A549 (cell line): Measurements from ENCODE around the gene TNS3. TPM values are rescaled to one million over a fixed set of nuclear protein-coding genes. Genes with fewer than 3 reads are reported as not detected.

Experiments used
- ATAC-seq, 2 experiments: fragments of 200-7000 bp in 1 of 2; fragments of >200 bp in 1 of 2; cut with Nextera tagmentation in 1 of 2; cut with Tn5 transposase in 1 of 2; 3 replicates each; pipeline versions ENCODE4 v1.8.0 to v1.9.1; 2018 to 2020; ENCODE audit warnings: mild to moderate bottlenecking in 1 of 2, moderate library complexity in 1 of 2
- CTCF ChIA-PET: fragments of 300-600 bp; sonication (Branson Sonifier 250); formaldehyde crosslinking; extraction: SDS; loops from one replicate; lab custom pipeline; 2021; ENCODE audit warnings: antibody characterized with exemption, inconsistent platforms; lab: Yijun Ruan, JAX
- POLR2A ChIA-PET: fragments of 350-600 bp; formaldehyde crosslinking; extraction: SDS; loops from one replicate; lab custom pipeline; 2021; ENCODE audit warnings: antibody characterized with exemption, inconsistent platforms; lab: Yijun Ruan, JAX
- DNase-seq, 2 experiments: peaks; one replicate each; pipeline versions ENCODE4 v3.0.0 to v3.0.0-alpha.2; 2011 to 2016; ENCODE audit warnings: low read depth in 1 of 2, low spot score in 1 of 2
- FAIRE-seq: peaks from 2 replicates; lab custom pipeline; 2011; peaks lifted over from hg19 to GRCh38; lab: Jason Lieb, UNC
- H3K27ac ChIP-seq, 2 experiments: fragments of >200 bp; sonication (Bioruptor Twin); formaldehyde crosslinking; 3 replicates each; pipeline ENCODE4 v1.5.1; 2016 to 2017
- H3K4me1 ChIP-seq: fragments of >200 bp; sonication (Bioruptor Twin); formaldehyde crosslinking; 3 replicates; pipeline ENCODE4 v1.6.1; 2016
- H3K4me2 ChIP-seq: fragments of >200 bp; sonication (Bioruptor Twin); formaldehyde crosslinking; 3 replicates; pipeline ENCODE4 v1.6.1; 2016
- H3K4me3 ChIP-seq: fragments of >200 bp; sonication (Bioruptor Twin); formaldehyde crosslinking; 3 replicates; pipeline ENCODE4 v1.5.1; 2016
- H3K9me3 ChIP-seq: fragments of >200 bp; sonication (Bioruptor Twin); formaldehyde crosslinking; 3 replicates; pipeline ENCODE4 v1.6.1; 2016
- BCL3 ChIP-seq: fragments of >200 bp; sonication (Bioruptor Twin); formaldehyde crosslinking; IDR thresholded peaks from 3 replicates; pipeline ENCODE4 v1.6.1; 2016
- CHD2 ChIP-seq: fragments of 150-350 bp; IDR thresholded peaks from 2 replicates; pipeline ENCODE4 v1.6.1; 2014; ENCODE audit warnings: low read length; ENCODE audit not compliant: partially characterized antibody
- CHD4 ChIP-seq: fragments of 200-600 bp; sonication (generic); IDR thresholded peaks from 2 replicates; pipeline ENCODE4 v1.6.1; 2016; ENCODE audit warnings: antibody characterized with exemption, mild to moderate bottlenecking, borderline replicate concordance
- CTCF ChIP-seq: fragments of >200 bp; sonication (Bioruptor Twin); formaldehyde crosslinking; IDR thresholded peaks from 3 replicates; pipeline ENCODE4 v1.5.1; 2016
- E2F6 ChIP-seq: IDR thresholded peaks from 2 replicates; pipeline ENCODE4 v1.6.1; 2012; ENCODE audit warnings: low read depth, borderline replicate concordance
- EHMT2 ChIP-seq: fragments of 200-600 bp; sonication (generic); IDR thresholded peaks from 2 replicates; pipeline ENCODE4 v1.6.1; 2016; ENCODE audit warnings: antibody characterized with exemption, low read depth, mild to moderate bottlenecking, moderate library complexity
- ELK1 ChIP-seq: fragments of 150-350 bp; IDR thresholded peaks from 2 replicates; pipeline ENCODE4 v1.6.1; 2014; ENCODE audit warnings: low read depth, mild to moderate bottlenecking, low read length
- EP300 ChIP-seq, 2 experiments: fragments of >200 bp; sonication (Bioruptor Twin); formaldehyde crosslinking; IDR thresholded peaks; 2 replicates in 1 of 2; 3 replicates in 1 of 2; pipeline ENCODE4 v1.6.1; 2016 to 2017
- HDAC2 ChIP-seq: fragments of 200-600 bp; sonication (generic); IDR thresholded peaks from 2 replicates; pipeline ENCODE4 v1.6.1; 2016
- HOXB13 ChIP-seq: fragments of 250-450 bp; sonication (Bioruptor Pico); IDR thresholded peaks from 2 replicates; pipeline ENCODE4 v1.5.0; 2020; ENCODE audit warnings: low read depth, mild to moderate bottlenecking, moderate library complexity
- KDM5A ChIP-seq: fragments of 200-600 bp; sonication (generic); IDR thresholded peaks from 2 replicates; pipeline ENCODE4 v1.6.1; 2016; ENCODE audit warnings: antibody characterized with exemption, mild to moderate bottlenecking
- MAZ ChIP-seq: fragments of 150-350 bp; IDR thresholded peaks from 2 replicates; pipeline ENCODE4 v1.6.1; 2014; ENCODE audit warnings: antibody characterized with exemption, low read depth, low read length, borderline replicate concordance
- MYC ChIP-seq: IDR thresholded peaks from 2 replicates; pipeline ENCODE4 v1.6.1; 2012; ENCODE audit warnings: mild to moderate bottlenecking, inconsistent platforms, low read length, improper control_type of control experiment, borderline replicate concordance
- PHF8 ChIP-seq: fragments of 200-600 bp; sonication (generic); IDR thresholded peaks from 2 replicates; pipeline ENCODE4 v1.6.1; 2016; ENCODE audit warnings: low read depth, mild to moderate bottlenecking, antibody characterized with exemption, moderate library complexity, borderline replicate concordance
- POLR2AphosphoS2 ChIP-seq: conservative IDR thresholded peaks from 2 replicates; pipeline ENCODE4 v1.6.1; 2012; ENCODE audit warnings: low read length, improper control_type of control experiment, inconsistent platforms
- RAD21 ChIP-seq, 2 experiments: fragments of >200 bp in 1 of 2; sonication (Bioruptor Twin) in 1 of 2; formaldehyde crosslinking in 1 of 2; IDR thresholded peaks in 1 of 2; conservative IDR thresholded peaks in 1 of 2; 2 replicates in 1 of 2; 3 replicates in 1 of 2; pipeline ENCODE4 v1.6.1; 2012 to 2018; ENCODE audit warnings: inconsistent platforms in 1 of 2
- RARB ChIP-seq: fragments of 250-450 bp; sonication (Bioruptor Pico); IDR thresholded peaks from 2 replicates; pipeline ENCODE4 v1.8.0; 2021; ENCODE audit warnings: mild to moderate bottlenecking, moderate library complexity
- RCOR1 ChIP-seq: fragments of 150-350 bp; IDR thresholded peaks from 2 replicates; pipeline ENCODE4 v1.6.1; 2014; ENCODE audit warnings: antibody characterized with exemption, low read length, low read depth
- TFCP2L1 ChIP-seq: fragments of 250-450 bp; sonication (Bioruptor Pico); IDR thresholded peaks from 2 replicates; pipeline ENCODE4 v1.5.0; 2021; ENCODE audit warnings: mild to moderate bottlenecking
- ZFP36 ChIP-seq: fragments of 450-650 bp; IDR thresholded peaks from 2 replicates; pipeline ENCODE4 v1.6.1; 2014; ENCODE audit warnings: borderline replicate concordance; ENCODE audit not compliant: partially characterized antibody
- ZNF302 ChIP-seq: fragments of 250-450 bp; sonication (Bioruptor Pico); IDR thresholded peaks from 2 replicates; pipeline ENCODE4 v1.9.0; 2021; ENCODE audit warnings: inconsistent platforms, mild to moderate bottlenecking, moderate library complexity
- WGBS: methylation state at CpG from one replicate; pipeline ENCODE4 v1.1.6; 2017; ENCODE audit errors: missing lambda C conversion rate; 5-methylcytosine and 5-hydroxymethylcytosine counted together
- polyA plus RNA-seq, 4 experiments: library from polyadenylated mRNA; depleted of rRNA in 3 of 4; stranded (reverse); fragments of >200 nt; fragmentation: RNase III in 1 of 4; extraction: RNeasy Plus Mini Kit Qiagen cat#74134 plus additional on column Dnase treatment in 1 of 4; gene quantifications; 2 replicates in 3 of 4; 3 replicates in 1 of 4; pipeline ENCODE4 v1.2.3, GENCODE V29; 2011 to 2017

Gene TNS3
- polyA plus RNA-seq, 2 of the 4 experiments (the other 2 are of a cell fraction): 107 to 134 TPM

GRCh38 chr7:47366960-47367359, 215.0 kb downstream of the TNS3 start:
- TF ChIP-seq PHF8 (no peak), POLR2AphosphoS2 (no peak)
- DNase-seq (no peak), FAIRE-seq (no peak), ATAC-seq (no peak)
- ChIA-PET CTCF (interaction anchor here (1.2 kb wide), 1 partner anchor 12 kb away, joined by 3 read pairs; no protein-coding TSS in a partner anchor), POLR2A (no interaction called here)
- Histone ChIP-seq H3K27ac (no peak overlapping the region), H3K4me2 (no peak overlapping the region), H3K4me1 (peaks cover 22% of the 10 kb centered on the region), H3K4me3 (no peak overlapping the region), H3K9me3 (no peaks in the 10 kb centered on the region)
- 91% methylated on average over 8 of the region's 8 CpGs for WGBS

GRCh38 chr7:47366211-47366610, 215.7 kb downstream of the TNS3 start:
- H3K9me3 ChIP-seq: no peaks in the 10 kb centered on the region
- DNase-seq: no peak
- no peak for ATAC-seq
- no peak overlapping the region for H3K27ac ChIP-seq
- no peak for FAIRE-seq
- H3K4me3 ChIP-seq: no peak overlapping the region
- H3K4me2 ChIP-seq: no peak overlapping the region
- CTCF ChIA-PET: no interaction called here
- POLR2A ChIA-PET: no interaction called here
- 79% methylated on average over 7 of the region's 7 CpGs for WGBS
- no peak for TF ChIP-seq PHF8
- H3K4me1 ChIP-seq: peaks cover 22% of the 10 kb centered on the region

GRCh38 chr7:47362984-47363383, 218.9 kb downstream of the TNS3 start:
- Histone ChIP-seq H3K4me1 (peaks cover 17% of the 10 kb centered on the region), H3K27ac (no peak overlapping the region), H3K4me2 (no peak overlapping the region), H3K9me3 (no peaks in the 10 kb centered on the region), H3K4me3 (no peak overlapping the region)
- DNase-seq (no peak), ATAC-seq (no peak), FAIRE-seq (no peak)
- WGBS: 61% methylated on average over 1 of the region's 1 CpG
- ChIA-PET CTCF (no interaction called here), POLR2A (no interaction called here)
- TF ChIP-seq E2F6 (no peak), HOXB13 (no peak), MYC (no peak), EHMT2 (no peak), CTCF (no peak), CHD2 (no peak), ELK1 (no peak), RAD21 (conservative IDR thresholded peaks at IDR 0.05 in 1 of 2, IDR thresholded peaks at IDR 0.05 in 1 of 2) (no peak), TFCP2L1 (CRISPR knock-in tag) (no peak), ZNF302 (CRISPR knock-in tag) (no peak), ZFP36 (no peak), BCL3 (no peak), MAZ (no peak), RCOR1 (no peak), EP300 (IDR thresholded peaks at IDR 0.05) (no peak), KDM5A (no peak), CHD4 (no peak), HDAC2 (no peak), RARB (CRISPR knock-in tag) (no peak)
